GM18907 (cell line): ENCODE results near the gene ROBO1.

Experiments used
- ATAC-seq: cut with Tn5 transposase; IDR thresholded peaks from one replicate; pipeline ENCODE4 v1.9.1; 2021; ENCODE audit warnings: mild to moderate bottlenecking, moderate library complexity; ENCODE audit not compliant: unreplicated experiment

ROBO1 gene

DNA sequence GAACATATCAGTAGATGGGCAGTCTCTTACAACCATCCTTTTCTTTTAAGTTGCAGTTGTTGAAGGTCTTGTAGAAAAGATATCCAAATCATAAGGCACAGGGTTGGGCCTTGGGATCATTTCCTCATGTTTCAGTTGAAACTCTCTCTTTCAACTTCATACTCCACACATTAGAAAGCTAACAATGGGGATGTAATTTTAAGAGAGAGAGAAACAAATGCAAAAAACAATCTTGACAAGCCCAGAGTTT lies 747.9 kb downstream of the ROBO1 start:
- no peak for ATAC-seq

DNA sequence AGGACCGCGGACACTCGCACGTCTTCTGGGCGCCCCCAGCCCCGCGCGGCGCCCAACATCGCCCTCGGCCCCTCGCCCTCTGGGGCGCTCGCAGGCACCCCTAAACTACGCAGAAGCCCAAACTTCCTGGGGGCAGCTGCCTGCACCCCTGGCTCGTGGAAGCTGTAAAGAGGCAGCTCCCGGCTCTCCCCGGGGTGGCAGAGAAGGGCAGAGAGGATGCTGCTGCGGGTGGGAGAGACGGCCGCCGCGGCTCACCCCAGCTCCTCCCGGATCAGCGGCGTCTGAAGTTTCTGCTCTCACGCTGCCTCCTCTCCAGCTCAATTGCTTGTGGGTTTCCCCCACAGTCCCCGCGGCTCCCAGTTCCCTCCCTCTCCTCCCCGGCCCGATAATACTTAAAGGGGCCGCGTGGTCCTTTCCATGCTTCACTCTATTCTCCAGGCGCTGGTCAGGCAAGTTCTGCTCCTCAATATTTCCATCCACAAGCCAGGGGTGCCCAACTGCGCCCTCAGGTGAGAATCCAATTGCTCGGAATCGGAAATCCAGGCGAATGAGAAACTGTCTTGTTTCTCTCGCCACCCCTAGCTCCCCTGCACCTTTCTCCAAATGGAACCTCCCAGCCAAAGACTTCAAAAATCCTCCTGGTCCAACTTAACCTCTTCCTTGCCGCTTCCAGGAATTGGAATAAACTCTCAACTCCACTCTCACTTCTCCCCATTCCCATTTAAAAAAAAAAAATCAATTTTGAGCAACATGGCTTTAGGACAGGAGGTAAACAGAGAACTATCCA lies 748.5 kb downstream of the ROBO1 start:
- peak; percentile 70 for ATAC-seq

DNA sequence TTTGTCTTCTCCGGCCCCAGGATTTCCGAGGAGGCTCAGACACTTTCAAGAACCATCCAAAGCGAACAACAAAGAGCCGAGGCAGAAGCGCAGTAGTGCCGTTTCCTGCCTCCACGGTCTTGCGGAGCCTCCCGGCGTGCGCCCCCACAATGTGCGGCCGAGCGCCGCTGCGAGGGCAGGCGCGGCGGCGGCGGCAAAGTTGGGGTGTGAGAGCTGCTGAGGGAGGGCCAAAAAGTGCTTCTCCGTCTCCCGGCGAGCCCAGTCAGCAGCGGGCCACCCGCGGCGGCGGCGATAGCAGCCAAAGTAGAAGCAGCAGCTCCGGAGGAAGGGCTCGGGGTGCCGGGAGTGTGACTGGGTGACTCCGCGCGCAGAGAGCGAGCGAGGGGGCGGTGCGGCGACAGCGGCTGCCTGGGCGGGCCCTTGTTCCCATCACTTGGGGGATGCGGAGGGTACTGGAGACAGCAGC lies 749.1 kb downstream of the ROBO1 start:
- peak; percentile 34 for ATAC-seq

DNA sequence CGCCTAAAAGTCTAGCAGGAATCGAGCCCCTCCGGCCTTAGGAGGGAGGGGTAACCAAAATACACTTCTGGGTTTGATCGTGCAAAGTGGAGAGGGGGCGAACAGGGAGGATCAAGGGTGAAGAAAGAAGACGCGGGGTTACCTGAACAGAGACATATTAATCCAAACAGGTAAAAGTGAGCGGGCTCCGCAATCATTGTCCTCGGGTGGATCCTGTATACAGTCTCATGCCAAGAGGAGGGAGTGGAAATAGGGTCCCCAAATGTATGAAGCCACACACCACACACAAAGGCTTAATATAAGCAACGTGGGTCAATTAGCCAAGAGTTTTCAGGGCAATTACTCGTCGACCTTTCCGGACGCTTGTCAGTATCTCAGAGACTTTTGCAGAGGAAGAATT lies 749.5 kb downstream of the ROBO1 start:
- ATAC-seq = peak; percentile 10

DNA sequence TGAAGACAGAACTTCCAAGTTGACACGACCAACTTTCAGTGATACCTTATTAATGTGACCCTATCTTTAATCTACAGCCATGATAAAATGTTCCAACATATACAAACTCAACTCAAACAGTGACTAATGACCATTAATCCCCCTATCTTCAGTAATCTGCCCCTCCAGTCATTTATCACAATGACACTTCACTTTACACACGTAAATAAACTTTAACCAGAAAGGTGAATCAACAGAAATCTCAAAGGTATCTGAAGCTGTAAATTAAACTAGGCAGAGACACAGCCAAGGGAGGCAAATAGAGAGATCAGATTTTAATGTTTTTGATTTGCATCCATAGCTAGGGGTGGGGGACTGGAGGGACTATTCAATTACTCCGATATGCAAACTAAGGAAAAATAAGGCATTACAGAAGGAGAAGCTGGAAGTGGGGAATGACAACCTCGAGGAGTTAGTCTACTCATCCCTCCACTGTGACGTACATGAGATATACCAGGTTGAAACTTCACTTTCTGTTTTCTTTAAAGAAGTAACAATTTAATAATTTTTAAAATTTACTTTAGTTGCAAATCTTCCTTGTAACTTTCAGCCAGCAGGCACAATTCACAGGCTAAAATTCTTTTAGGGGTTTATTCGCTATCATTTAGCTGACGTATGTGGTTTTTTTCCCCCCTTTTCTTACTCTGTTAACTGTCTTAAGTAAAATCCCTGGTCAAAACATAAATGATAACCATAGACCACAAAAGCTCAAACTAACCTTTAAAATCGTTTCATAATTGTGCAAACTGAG lies 751.0 kb downstream of the ROBO1 start:
- ATAC-seq = no peak

DNA sequence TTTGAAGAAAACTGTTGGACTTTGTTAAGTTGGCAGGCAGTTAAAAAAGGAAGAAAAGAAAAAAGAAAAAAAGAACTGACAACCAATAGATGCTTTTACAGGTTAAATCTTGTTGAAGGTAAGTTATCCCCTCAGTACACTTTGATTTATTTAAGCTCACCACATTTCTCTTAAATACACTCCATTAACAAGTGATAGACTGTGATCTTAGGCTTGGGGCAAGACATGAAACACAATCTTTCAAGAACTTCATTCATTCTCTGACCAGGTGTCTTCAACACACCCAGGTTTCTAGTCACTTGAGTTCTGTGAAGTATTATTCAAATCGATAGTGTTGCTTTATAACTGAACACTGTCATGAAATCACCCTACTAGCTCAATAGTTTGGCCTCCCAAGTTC lies 751.9 kb downstream of the ROBO1 start:
- no peak for ATAC-seq

DNA sequence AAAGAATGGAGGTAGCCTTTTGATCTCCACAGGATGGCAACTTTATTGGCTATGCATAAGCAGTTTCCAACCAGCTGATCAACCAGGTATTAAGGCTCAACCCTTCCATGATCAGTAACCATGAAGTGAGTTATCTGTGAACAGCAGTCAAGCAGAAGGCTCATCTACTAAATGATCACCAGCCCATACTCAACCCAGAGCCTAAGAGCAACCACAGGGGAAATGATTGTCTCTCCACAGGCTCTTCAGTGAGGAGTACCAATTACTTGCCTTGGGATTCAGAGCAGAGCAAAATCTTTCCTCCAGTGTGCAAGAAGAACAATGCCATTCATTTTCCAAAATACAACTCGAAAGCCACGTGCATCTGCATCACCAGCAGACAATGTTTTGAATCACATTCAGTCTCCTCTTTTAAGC lies 754.8 kb downstream of the ROBO1 start:
- no peak for ATAC-seq

DNA sequence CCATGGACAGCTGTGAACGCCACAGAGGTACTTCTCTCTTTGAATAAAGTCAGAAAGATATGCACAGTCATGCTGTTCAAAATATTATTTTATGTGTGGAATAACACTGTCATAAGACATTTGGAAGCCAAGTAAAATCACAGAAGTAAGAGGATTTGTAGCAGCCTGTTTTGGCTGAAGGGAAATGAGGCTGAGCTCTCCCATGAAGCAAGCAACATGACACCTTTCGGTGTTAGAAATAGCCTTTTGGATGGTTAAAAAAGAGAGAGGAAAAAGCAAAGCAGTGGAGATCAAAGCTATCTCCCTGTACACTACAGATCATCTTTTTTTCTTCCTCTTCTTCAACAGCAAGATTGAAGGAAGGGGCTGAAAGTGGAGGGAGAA lies 755.3 kb downstream of the ROBO1 start:
- ATAC-seq = no peak

DNA sequence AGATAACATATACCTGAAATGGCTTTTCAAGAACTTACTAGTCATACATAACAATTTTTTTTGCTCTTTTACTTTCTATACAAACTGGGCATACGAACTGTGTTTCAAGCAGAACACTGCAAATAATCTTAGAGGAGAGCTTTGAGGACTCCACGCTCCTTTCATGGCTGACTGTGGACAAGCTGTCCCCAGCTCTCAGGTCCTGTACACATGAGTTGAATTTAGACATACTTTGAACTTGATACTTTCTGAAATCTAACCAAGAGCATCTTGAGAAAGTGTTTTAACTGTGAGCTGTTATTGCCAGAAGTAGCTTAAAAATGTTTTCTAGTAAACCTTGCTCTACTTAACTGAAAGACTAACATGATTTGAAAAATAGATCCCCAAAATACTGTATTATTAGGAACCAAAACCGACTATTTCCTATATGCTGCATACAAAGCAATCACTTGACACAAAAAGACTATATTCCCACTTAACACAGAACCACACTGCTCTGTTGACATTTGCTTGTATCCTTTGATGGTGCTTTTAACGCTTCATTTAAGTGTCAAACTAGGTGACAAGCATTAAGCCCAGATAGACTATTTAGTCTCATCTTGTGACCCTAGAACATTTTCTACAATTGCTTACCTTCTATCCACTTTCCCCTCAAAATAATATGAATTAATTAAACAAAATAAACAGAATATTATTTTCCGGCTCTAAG lies 755.8 kb downstream of the ROBO1 start:
- ATAC-seq = no peak

DNA sequence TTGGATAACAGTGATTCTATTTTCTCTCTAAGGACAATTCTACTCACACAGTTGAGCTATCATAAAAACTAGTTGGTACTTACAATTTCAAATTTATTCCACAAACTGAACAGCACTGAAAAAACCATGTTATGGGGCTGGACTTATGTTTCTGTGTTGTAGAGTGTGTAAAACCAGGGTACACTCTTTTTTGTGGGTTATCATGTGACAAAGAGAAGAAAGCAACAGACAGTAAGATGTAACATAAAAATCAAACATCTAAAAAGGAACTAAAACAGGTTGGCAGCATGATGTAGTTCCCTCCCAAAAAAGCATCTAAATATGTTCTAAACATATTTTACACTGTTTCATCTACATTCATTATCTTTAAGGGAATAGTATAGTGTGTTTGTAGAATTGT lies 757.9 kb downstream of the ROBO1 start:
- ATAC-seq = no peak

DNA sequence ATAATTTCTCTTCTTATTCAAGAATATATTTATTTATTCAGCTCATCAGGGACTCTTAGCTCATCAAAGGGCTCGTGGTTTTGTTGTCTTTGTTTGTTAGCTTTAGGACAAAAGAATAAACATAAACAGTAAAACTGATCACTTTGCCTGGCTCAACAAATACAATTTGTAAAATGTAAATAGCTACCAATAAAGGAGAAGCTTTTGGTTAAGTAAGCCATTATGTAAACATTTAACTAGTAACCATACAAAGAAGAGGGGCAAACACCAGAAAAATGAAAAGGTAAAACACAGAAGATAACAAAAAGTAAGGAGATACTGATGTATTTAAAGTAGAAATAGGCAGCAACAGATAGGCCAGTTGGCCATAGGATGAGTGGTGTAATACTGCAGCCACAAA lies 761.7 kb downstream of the ROBO1 start:
- ATAC-seq = no peak

DNA sequence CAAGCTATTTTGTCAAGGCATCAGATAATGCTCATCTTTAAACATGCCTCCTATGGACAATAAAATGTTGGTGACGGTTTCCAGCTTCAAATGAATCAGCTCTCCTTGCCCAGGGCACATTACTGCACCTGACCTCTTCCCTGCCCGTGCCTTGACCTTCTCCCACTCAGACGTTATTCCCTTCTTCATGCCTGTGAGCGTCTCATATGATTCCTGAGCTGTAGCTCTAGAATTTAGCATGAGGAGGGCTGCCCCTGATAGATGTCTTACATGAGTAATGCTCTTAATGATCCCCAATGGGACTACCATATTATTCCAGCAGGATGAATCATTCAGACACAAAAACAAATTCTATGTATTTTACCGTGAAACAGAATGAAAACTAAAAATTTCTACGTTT lies 762.7 kb downstream of the ROBO1 start:
- no peak for ATAC-seq

DNA sequence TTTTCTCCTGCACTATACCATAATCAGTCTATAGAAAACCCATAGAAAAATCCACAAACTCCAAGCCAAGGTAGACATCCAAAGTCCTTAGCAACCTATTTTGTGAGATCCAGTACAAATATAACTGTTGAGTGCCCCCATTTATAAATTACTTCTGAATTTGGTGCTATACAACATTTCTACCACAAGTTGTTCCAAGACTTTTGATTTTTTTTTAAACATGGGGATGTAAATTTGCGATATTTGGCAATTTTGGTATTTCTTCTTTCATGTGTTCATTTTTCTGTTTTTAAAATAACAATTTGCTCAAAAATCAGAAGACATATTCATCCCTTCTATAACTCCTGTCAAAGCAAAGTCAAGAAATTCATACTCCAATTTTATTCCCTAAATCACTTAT lies 763.8 kb downstream of the ROBO1 start:
- ATAC-seq = no peak

DNA sequence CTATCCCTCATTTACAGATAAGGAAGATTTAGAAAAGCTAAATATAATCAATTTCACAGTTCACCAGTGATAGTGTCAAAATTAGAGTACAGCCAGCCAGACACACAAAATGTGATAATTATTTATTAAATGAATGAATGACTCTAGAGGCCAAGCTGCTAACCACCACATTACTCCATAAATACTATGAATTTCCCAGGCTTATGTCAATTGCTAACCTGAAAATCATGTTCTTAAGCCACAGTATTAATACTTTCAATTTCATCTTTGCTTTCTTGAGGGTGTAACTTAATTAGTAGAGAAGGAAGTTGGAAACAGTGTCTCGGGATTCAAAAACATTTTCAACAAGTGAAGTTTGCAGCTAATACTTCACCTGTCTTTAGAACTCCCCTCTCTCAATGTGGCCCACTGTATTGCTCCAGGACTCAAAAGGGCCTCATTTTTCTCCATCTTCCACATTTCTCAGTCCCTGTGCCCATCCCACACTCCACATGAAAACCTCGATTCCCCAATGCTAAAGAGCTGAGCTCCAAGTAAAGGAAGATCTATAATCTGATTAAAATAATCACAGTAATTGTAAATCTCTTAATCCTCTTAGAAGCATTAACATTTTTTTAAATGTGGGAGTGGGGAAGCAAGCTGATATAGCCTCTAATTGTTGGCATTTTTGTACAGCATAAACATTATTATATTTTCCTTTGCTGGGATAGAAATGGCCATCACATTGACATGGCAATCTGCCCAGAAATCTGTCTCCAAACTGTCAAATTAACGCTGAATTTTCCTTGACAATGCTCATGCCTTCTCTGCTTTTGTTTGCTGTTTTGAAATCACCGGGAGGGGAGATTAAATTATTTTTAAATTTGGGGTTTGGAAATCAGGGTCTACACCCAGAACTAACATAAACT lies 765.1 kb downstream of the ROBO1 start:
- no peak for ATAC-seq

DNA sequence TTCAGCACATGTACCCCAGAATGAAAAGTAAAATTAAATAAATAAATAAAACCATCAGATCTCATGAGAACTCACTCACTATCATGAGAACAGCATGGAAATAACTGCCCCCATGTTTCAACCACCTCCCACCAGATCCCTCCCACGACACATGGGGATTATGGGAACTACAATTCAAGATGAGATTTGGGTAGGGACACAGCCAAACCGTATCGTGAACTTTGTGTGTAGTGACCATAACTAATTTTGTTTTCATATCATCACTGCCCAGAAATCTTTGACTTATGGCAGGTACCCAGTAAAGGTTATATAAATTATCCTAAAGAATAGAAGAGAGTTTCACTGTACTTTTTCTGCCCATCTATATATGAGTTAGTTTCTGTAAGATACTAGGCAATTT lies 766.5 kb downstream of the ROBO1 start:
- ATAC-seq = no peak

DNA sequence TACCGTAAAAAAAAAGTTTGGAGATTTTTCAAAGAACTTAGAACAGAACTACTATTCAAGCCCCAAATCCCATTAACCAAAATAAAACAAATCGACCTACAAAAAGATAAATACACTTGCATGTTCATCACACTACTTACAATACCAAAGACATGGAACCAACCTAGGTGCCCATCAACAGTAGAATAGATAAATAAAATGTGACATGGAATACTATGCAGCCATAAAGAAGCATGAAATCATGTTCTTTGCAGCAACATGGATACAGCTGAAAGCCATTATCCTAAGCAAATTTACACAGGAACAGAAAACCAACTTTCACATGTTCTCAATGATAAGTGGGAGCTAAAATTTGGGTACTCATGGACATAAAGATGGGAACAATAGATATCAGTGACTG lies 768.7 kb downstream of the ROBO1 start:
- no peak for ATAC-seq

DNA sequence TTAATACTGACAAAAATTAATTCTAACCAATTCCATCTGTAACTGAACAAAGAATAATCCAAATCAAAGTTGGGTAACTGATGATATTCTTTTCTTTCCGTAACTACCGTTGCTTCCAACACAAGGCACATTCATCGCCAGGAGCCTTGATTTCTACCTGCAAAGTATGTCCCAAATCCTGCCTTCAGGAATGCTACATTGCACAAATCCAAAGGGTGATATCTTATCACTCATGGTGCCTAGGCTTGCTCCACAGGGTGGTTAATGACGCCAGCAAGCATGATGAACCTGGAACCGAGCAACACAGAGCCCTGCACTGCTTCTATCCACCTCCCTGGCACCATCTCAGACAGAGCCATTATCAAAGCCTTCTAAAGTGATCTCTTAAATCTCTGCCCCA lies 772.7 kb downstream of the ROBO1 start:
- ATAC-seq = no peak

DNA sequence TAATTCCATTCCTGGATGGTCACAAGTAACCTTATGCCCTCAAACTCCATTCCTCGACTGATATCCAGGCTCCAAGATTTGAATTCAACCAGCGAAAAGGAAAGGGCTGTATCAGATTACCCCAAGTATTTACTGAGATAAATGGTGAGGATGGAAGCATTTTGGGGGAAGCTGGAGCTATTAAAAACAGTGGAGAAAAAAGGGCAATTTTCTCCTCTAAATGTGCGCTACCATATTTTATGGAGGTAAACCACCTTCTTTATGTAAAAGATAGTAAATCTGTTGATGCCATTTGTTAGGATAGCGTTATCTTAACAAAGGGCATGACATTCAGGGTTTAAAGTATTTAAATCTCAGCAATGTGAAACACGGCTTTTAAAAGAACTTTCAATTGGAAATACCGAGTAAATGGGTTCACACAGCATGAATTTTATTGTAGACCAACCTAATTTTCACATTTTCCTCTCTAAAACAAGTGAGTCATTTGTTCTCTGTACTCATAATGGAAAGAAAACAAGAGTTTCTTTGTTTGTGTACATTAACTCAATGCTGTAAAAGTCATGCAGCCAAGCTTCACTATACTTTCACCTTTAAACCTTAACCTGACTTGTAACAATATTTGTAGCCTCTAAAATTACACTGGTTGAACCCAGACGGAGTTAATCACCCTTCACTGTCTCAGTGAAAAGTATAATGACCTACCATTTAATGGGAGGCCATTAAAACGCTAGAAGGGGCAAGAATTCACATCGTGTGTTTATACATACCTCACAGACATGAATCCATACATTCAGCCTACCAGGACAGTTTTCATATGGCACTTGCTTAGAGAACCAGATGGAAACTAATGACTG lies 773.4 kb downstream of the ROBO1 start:
- no peak for ATAC-seq

DNA sequence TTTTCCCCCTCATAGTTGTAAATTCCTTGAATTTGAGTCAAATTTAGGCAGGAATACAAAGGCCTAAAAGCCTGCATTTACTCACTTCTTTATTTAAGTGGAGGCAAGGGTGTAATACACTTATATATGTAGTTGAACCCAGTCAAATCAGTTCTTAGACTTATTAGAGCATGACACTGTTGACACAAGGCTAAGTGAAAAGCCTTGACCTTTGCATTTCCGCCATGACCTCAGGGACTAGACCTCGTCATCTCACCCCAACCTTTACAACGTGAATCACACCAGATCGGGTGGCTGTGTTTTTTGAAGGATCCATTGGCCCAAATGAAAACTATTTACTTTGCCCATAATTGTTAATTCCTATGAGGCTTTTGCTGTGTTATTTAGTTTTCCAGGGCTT lies 774.4 kb downstream of the ROBO1 start:
- ATAC-seq = no peak

DNA sequence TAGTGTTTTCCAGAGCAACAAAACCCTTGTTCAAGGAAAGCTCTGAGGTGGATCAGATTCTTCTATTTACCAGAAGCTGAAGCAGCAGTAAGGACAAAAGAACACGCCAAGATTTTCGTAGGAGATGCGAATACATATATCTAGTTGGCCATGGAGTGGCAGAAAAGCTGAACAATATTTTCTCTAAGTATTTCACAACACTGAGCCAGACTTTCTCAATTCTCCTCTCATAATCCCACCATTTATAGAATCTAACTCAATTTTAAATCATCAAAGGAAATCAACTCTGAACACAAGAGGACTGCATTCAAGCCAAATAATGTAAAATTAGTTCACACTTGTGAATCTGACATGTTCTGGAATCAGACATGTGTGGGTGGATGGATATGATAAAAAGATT lies 775.0 kb downstream of the ROBO1 start:
- ATAC-seq = no peak
